ENCODE results near the gene SSBP4.

SSBP4 gene

DNA sequence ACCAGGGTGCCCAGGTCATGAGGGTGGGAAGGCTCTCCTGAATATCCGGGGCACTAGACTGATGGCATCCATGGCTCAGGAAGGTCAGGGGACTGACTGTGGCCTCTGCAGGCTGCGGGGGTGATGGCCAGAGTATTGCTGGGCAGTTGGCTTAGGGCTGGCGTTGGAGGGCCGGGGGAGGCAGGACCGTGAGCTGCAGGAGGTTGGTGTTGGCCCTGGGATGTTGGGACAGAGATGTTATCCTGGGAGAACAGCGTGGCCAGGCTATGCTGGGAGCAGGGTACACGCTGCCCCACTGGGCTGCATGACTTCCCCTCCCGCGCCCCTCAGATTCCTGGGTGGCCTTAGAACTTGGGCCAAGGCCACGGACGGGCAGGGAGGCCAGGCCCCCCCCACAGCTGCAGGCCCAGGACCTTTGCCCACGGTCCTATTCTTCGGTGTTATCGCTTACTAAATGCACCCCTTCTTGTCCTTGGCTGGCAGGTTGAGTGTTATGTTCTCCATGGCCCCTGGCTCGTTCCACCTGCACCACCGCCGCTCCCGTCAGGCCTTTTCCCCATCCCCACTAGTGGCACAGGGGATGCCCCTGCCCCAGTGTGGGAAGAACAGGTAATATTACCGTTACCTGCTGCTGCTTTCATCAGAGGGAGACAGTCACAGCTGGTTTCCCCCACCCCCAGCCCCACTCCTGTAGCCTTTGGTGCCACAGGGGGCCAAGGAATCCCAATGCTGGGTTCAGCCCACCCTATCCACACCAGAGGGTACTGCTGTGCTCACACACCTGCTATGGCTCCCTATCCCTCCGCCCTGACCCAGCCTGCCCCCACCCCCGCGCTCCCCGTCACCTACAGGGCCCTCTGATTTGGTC, 22.0 kb downstream of the SSBP4 start:
- H3K36me3 ChIP-seq (ENCODE audit: control insufficient read depth, low read length), result peaks cover 17% of the 10 kb centered on the region
- H3K4me3 ChIP-seq (ENCODE audit: low read length), result no peak overlapping the region
- peaks cover 12% of the 10 kb centered on the region; the same call in 1 of the 2 replicates for H3F3A ChIP-seq (ENCODE audit: control insufficient read depth, insufficient read depth)

DNA sequence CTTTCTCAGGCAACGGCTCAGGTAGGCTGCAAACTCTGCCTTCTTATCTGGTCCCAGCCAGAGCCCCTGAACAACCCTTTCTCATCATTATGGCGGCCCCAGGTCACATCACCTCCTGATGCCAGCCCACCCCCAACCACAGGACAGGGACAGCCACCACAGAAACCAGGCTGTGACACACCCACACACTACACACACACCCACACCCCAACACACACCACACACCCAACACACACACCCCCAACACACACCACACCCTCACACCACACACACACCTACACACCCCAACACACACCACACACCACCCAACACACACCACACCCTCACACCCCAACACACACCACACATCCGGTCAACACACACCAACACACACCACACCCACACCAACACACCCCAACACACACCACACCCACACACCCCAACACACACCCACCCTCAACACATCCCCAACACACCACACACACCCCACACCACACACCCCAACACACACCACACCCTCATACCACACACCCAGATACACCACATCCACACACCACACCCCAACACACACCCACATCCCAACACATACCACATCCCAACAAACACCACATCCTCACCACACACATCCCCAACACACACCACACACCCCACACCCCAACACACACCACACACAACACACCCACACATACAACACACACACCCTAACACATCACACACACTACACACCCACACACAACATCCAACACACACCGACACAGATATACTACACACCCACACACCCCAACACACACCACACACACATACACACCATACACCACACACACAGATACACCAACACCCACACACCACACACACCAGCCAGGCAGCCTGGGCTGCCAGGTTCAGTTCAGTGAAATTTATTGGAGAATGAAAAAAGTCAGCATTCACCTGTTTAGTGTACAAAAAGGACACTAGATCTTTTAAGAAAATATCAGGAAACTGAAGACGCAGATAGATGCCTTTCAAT, 22.9 kb downstream of the SSBP4 start:
- H3K27ac ChIP-seq (ENCODE audit: low read depth, low read length), result no peak overlapping the region
- TF ChIP-seq, protein P1, sequence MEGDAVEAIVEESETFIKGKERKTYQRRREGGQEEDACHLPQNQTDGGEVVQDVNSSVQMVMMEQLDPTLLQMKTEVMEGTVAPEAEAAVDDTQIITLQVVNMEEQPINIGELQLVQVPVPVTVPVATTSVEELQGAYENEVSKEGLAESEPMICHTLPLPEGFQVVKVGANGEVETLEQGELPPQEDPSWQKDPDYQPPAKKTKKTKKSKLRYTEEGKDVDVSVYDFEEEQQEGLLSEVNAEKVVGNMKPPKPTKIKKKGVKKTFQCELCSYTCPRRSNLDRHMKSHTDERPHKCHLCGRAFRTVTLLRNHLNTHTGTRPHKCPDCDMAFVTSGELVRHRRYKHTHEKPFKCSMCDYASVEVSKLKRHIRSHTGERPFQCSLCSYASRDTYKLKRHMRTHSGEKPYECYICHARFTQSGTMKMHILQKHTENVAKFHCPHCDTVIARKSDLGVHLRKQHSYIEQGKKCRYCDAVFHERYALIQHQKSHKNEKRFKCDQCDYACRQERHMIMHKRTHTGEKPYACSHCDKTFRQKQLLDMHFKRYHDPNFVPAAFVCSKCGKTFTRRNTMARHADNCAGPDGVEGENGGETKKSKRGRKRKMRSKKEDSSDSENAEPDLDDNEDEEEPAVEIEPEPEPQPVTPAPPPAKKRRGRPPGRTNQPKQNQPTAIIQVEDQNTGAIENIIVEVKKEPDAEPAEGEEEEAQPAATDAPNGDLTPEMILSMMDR (IDR thresholded peaks at IDR 0.05; ENCODE audit: low read depth, low read length, poor library complexity, severe bottlenecking), result no peak
- TF ChIP-seq EZH2phosphoT487 (IDR thresholded peaks at IDR 0.05; ENCODE audit: borderline replicate concordance, low read length), result no peak
- no peaks in the 10 kb centered on the region for H3K9me3 ChIP-seq (ENCODE audit: control insufficient read depth, insufficient read depth, low read length)
- H3K27me3 ChIP-seq (ENCODE audit: control insufficient read depth, low read length), result no peaks in the 10 kb centered on the region
- no peak overlapping the region for H3K4me3 ChIP-seq (ENCODE audit: low read length)
- peaks cover 25% of the 10 kb centered on the region for H3K36me3 ChIP-seq (ENCODE audit: control insufficient read depth, low read length)
- no peak overlapping the region for H3K4me2 ChIP-seq (ENCODE audit: low read length)
- H3K79me2 ChIP-seq (ENCODE audit: control insufficient read depth, low read length), result no peaks in the 10 kb centered on the region
- H3F3A ChIP-seq (ENCODE audit: control insufficient read depth, insufficient read depth), result peaks cover 12% of the 10 kb centered on the region; the same call in 1 of the 2 replicates
- peaks cover 13% of the 10 kb centered on the region for H3K4me1 ChIP-seq (ENCODE audit: control insufficient read depth, low read length)
- H3K9me2 ChIP-seq (replicated peaks; ENCODE audit: control insufficient read depth, low read length), result no peaks in the 10 kb centered on the region
- H4K20me1 ChIP-seq (ENCODE audit: control insufficient read depth, insufficient read depth, low read depth, low read length), result no peaks in the 10 kb centered on the region

More for the DNA sequence above, 22.0 kb downstream of the SSBP4 start:
- TF ChIP-seq, protein P1 (IDR thresholded peaks at IDR 0.05; ENCODE audit: low read depth, low read length, poor library complexity, severe bottlenecking), result no peak
- TF ChIP-seq EZH2phosphoT487 (IDR thresholded peaks at IDR 0.05; ENCODE audit: borderline replicate concordance, low read length), result no peak
- no peaks in the 10 kb centered on the region for H3K27me3 ChIP-seq (ENCODE audit: control insufficient read depth, low read length)
- H3K79me2 ChIP-seq (ENCODE audit: control insufficient read depth, low read length), result no peaks in the 10 kb centered on the region
- H3K27ac ChIP-seq (ENCODE audit: low read depth, low read length), result no peak overlapping the region
- no peak overlapping the region for H3K4me2 ChIP-seq (ENCODE audit: low read length)
- no peaks in the 10 kb centered on the region for H3K9me2 ChIP-seq (replicated peaks; ENCODE audit: control insufficient read depth, low read length)
- no peaks in the 10 kb centered on the region for H4K20me1 ChIP-seq (ENCODE audit: control insufficient read depth, insufficient read depth, low read depth, low read length)
- no peaks in the 10 kb centered on the region for H3K9me3 ChIP-seq (ENCODE audit: control insufficient read depth, insufficient read depth, low read length)
- H3K4me1 ChIP-seq (ENCODE audit: control insufficient read depth, low read length), result peaks cover 22% of the 10 kb centered on the region

DNA sequence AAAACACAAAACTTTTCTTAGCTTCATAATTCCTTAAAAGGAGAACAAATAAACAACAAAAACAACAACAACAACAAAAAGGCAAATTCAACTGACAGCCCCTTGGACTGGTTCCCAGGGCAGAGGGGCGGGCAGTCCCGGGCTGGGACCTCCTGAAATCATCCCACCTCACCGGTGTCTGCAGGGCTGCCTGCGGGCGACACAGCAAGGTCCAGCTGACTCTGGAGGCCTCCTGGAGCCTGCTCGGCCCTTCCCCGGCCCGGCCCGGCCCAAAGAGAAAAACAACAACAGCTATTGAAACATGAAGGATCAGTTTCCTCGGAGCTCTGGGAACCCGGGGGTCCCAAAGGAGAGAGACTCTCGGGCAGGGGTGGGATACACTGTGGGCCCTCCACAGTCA, 23.7 kb downstream of the SSBP4 start:
- H3K4me3 ChIP-seq (ENCODE audit: low read length), result no peak overlapping the region
- H3K9me2 ChIP-seq (replicated peaks; ENCODE audit: control insufficient read depth, low read length), result no peaks in the 10 kb centered on the region
- H3K4me1 ChIP-seq (ENCODE audit: control insufficient read depth, low read length), result peaks cover 6% of the 10 kb centered on the region; the same call in 1 of the 2 replicates
- no peaks in the 10 kb centered on the region for H3K27me3 ChIP-seq (ENCODE audit: control insufficient read depth, low read length)
- no peaks in the 10 kb centered on the region for H3K9me3 ChIP-seq (ENCODE audit: control insufficient read depth, insufficient read depth, low read length)
- H3K4me2 ChIP-seq (ENCODE audit: low read length), result no peak overlapping the region
- peaks cover 28% of the 10 kb centered on the region for H3K36me3 ChIP-seq (ENCODE audit: control insufficient read depth, low read length)
- peaks cover 12% of the 10 kb centered on the region; the same call in 1 of the 2 replicates for H3F3A ChIP-seq (ENCODE audit: control insufficient read depth, insufficient read depth)
- no peaks in the 10 kb centered on the region for H4K20me1 ChIP-seq (ENCODE audit: control insufficient read depth, insufficient read depth, low read depth, low read length)
- TF ChIP-seq EZH2phosphoT487 (IDR thresholded peaks at IDR 0.05; ENCODE audit: borderline replicate concordance, low read length), result no peak
- TF ChIP-seq, protein P1 (IDR thresholded peaks at IDR 0.05; ENCODE audit: low read depth, low read length, poor library complexity, severe bottlenecking), result no peak
- no peak overlapping the region for H3K27ac ChIP-seq (ENCODE audit: low read depth, low read length)
- H3K79me2 ChIP-seq (ENCODE audit: control insufficient read depth, low read length), result no peaks in the 10 kb centered on the region
